DOHH2 (cell line): ENCODE measurements around the gene ACTR6.
A peak's percentile ranks its signal among the peaks of the same experiment; 100 is the strongest.

Experiments used
- H3F3A ChIP-seq: fragments of 200-600 bp; sonication (generic), shearing (Covaris generic); 2 replicates; pipeline ENCODE4 v1.6.0; 2016; ENCODE audit warnings: antibody characterized with exemption, mild to moderate bottlenecking; ENCODE audit not compliant: control insufficient read depth, insufficient read depth
- H3K27ac ChIP-seq: fragments of 200-600 bp; sonication (generic); 2 replicates; pipeline ENCODE4 v1.5.1; 2014; ENCODE audit warnings: low read depth, mild to moderate bottlenecking, low read length, moderate library complexity
- H3K27me3 ChIP-seq: fragments of 200-600 bp; sonication (generic); 2 replicates; pipeline ENCODE4 v1.6.1; 2014; ENCODE audit warnings: mild to moderate bottlenecking, low read length, mixed read lengths; ENCODE audit not compliant: control insufficient read depth
- H3K36me3 ChIP-seq: fragments of 200-600 bp; sonication (generic); 2 replicates; pipeline ENCODE4 v1.6.1; 2014; ENCODE audit warnings: mild to moderate bottlenecking, low read length, moderate library complexity, mixed read lengths; ENCODE audit not compliant: control insufficient read depth
- H3K4me1 ChIP-seq: fragments of 200-600 bp; sonication (generic); 2 replicates; pipeline ENCODE4 v1.6.1; 2014; ENCODE audit warnings: mild to moderate bottlenecking, low read length, mixed read lengths; ENCODE audit not compliant: control insufficient read depth
- H3K4me2 ChIP-seq: fragments of 200-600 bp; sonication (generic); 2 replicates; pipeline ENCODE4 v1.6.0; 2014; ENCODE audit warnings: mild to moderate bottlenecking, low read length, moderate library complexity
- H3K4me3 ChIP-seq: fragments of 200-600 bp; sonication (generic); 2 replicates; pipeline ENCODE4 v1.5.1; 2014; ENCODE audit warnings: mild to moderate bottlenecking, low read length, mixed read lengths
- H3K79me2 ChIP-seq: fragments of 200-600 bp; sonication (generic); 2 replicates; pipeline ENCODE4 v1.6.1; 2014; ENCODE audit warnings: mild to moderate bottlenecking, low read length, mixed read lengths; ENCODE audit not compliant: control insufficient read depth
- H3K9me2 ChIP-seq: fragments of 200-600 bp; sonication (generic); replicated peaks from 2 replicates; pipeline ENCODE4 v1.6.1; 2014; ENCODE audit warnings: mild to moderate bottlenecking, low read length, mixed read lengths; ENCODE audit not compliant: control insufficient read depth
- H3K9me3 ChIP-seq: fragments of 200-600 bp; sonication (generic); 2 replicates; pipeline ENCODE4 v1.6.1; 2014; ENCODE audit warnings: antibody characterized with exemption, low read length, mixed read lengths; ENCODE audit not compliant: control insufficient read depth, insufficient read depth
- H4K20me1 ChIP-seq: fragments of 200-600 bp; sonication (generic); 2 replicates; pipeline ENCODE4 v1.6.0; 2014; ENCODE audit warnings: low read depth, mild to moderate bottlenecking, antibody characterized with exemption, low read length, moderate library complexity; ENCODE audit not compliant: control insufficient read depth, insufficient read depth
- EZH2phosphoT487 ChIP-seq: fragments of 200-600 bp; sonication (generic); IDR thresholded peaks from 2 replicates; pipeline ENCODE4 v1.6.1; 2017; ENCODE audit warnings: borderline replicate concordance, mild to moderate bottlenecking, antibody characterized with exemption, low read length, moderate library complexity, mixed read lengths
- TF ChIP-seq, protein P1 (sequence below): fragments of 200-600 bp; sonication (generic); IDR thresholded peaks from one replicate; pipeline ENCODE4 v1.5.1; 2014; ENCODE audit warnings: antibody characterized with exemption, mild to moderate bottlenecking, low read depth, low read length; ENCODE audit not compliant: poor library complexity, severe bottlenecking

Gene ACTR6

DNA sequence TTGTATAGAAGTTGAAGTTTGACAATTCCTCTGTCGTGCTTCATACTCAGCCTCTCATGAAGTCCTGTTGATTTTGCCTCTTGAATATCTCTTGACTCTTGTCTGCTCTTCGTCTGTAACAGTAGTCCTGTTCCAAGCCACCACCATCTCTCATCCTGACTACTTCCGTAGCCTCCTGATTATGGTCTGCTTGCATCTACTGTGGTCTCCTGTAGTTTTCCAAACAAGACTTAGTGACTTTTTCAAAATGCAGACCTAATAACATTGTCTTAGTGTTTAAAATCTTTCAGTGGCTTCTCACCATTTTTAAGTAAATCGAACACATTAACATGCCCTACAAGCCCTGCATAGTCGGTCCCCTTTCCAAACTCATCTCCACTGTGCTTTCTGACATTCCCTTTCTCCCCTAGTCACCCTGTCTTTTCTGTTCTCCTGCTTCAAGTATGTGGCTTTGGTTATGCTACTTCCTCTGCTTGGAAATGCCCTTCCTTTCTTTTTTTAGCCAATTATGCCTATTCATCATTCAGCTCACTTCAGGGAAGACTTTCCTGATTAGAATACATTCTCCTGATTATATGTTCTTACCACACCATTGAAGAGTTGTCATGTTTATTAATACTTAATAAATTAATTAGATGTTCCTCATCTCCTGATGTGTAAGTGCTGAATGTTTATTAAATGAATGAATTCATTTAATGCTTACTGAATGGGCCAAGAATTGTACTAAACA, 68.4 kb downstream of the ACTR6 start:
- Histone ChIP-seq H3K36me3 (no peaks in the 10 kb centered on the region), H4K20me1 (no peaks in the 10 kb centered on the region), H3K4me2 (peak overlapping the region; percentile 87), H3K4me3 (peak overlapping the region; percentile 82), H3K79me2 (peaks cover 62% of the 10 kb centered on the region), H3K27me3 (no peaks in the 10 kb centered on the region), H3K9me2 (no peaks in the 10 kb centered on the region), H3F3A (no peaks in the 10 kb centered on the region), H3K4me1 (peaks cover 19% of the 10 kb centered on the region), H3K9me3 (no peaks in the 10 kb centered on the region), H3K27ac (no peak overlapping the region)
- no peak for TF ChIP-seq EZH2phosphoT487
- TF ChIP-seq, protein P1, sequence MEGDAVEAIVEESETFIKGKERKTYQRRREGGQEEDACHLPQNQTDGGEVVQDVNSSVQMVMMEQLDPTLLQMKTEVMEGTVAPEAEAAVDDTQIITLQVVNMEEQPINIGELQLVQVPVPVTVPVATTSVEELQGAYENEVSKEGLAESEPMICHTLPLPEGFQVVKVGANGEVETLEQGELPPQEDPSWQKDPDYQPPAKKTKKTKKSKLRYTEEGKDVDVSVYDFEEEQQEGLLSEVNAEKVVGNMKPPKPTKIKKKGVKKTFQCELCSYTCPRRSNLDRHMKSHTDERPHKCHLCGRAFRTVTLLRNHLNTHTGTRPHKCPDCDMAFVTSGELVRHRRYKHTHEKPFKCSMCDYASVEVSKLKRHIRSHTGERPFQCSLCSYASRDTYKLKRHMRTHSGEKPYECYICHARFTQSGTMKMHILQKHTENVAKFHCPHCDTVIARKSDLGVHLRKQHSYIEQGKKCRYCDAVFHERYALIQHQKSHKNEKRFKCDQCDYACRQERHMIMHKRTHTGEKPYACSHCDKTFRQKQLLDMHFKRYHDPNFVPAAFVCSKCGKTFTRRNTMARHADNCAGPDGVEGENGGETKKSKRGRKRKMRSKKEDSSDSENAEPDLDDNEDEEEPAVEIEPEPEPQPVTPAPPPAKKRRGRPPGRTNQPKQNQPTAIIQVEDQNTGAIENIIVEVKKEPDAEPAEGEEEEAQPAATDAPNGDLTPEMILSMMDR: no peak

DNA sequence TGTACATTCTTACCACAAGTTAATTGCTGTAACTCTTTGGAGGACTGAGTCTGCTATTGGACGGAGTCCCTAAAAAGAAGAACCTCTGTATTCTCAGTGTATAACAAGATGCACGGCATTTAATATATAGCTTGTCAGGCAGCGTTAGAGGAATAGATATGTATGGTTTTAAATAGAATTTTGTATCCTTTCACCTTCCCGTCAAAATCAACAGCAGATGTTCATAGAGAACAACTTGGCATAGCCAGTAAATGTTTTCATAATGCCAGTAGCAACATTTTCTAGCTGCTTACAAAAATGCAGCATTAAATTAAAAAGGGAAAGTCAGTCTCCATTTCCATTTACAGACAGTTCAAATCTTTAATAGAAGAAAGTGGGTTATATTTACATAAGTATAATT, 73.2 kb downstream of the ACTR6 start:
- no peaks in the 10 kb centered on the region for H3K27me3 ChIP-seq
- H3K27ac ChIP-seq: no peak overlapping the region
- H4K20me1 ChIP-seq: no peaks in the 10 kb centered on the region
- H3K4me2 ChIP-seq: no peak overlapping the region
- H3F3A ChIP-seq: no peaks in the 10 kb centered on the region
- no peaks in the 10 kb centered on the region for H3K9me2 ChIP-seq
- peaks cover 4% of the 10 kb centered on the region for H3K4me1 ChIP-seq
- H3K36me3 ChIP-seq: no peaks in the 10 kb centered on the region
- TF ChIP-seq, protein P1: no peak
- no peak for TF ChIP-seq EZH2phosphoT487
- no peak overlapping the region for H3K4me3 ChIP-seq
- no peaks in the 10 kb centered on the region for H3K9me3 ChIP-seq
- H3K79me2 ChIP-seq: peaks cover 81% of the 10 kb centered on the region
